Activated T-cell treated with anti-CD3 and anti-CD28 coated beads, Interleukin-2, amount 50 U/mL, for 1 hour (primary cell): ENCODE results near the gene DUSP12.
"Not testable (repeated sequence)": the region's sequence is repeated elsewhere in the genome, so short reads cannot be mapped to it uniquely, and the experiment has no call there.

Source experiments
- DNase-seq: peaks from one replicate; pipeline ENCODE4 v3.0.0-alpha.2; 2020

DUSP12 gene

GRCh38 chr1:161728376-161729226, 21.0 kb upstream of the DUSP12 start:
- no peak for DNase-seq

GRCh38 chr1:161730050-161730564, 19.5 kb upstream of the DUSP12 start:
- peak; percentile 29 for DNase-seq

GRCh38 chr1:161731241-161731640, 18.3 kb upstream of the DUSP12 start:
- no peak for DNase-seq

- no peak for DNase-seq
These were observed 17.4 kb upstream of the DUSP12 start for GRCh38 chr1:161731981-161732718.

- no peak for DNase-seq
These were observed 16.1 kb upstream of the DUSP12 start for GRCh38 chr1:161733526-161733925.

GRCh38 chr1:161735837-161736236, 13.7 kb upstream of the DUSP12 start:
- DNase-seq, result no peak

GRCh38 chr1:161736335-161736969, 13.1 kb upstream of the DUSP12 start:
- DNase-seq, result no peak

GRCh38 chr1:161737625-161738024, 12.0 kb upstream of the DUSP12 start:
- DNase-seq, result no peak

- DNase-seq, result peak; percentile 50
These were observed 10.8 kb upstream of the DUSP12 start for GRCh38 chr1:161738627-161739287.

- no peak for DNase-seq
These were observed 9.6 kb upstream of the DUSP12 start for GRCh38 chr1:161739865-161740566.

- no peak for DNase-seq
These were observed 8.7 kb upstream of the DUSP12 start for GRCh38 chr1:161740921-161741320.

- DNase-seq, result no peak
These were observed 6.4 kb upstream of the DUSP12 start for GRCh38 chr1:161743231-161743630.

- DNase-seq, result no peak
These were observed 1.8 kb upstream of the DUSP12 start for GRCh38 chr1:161747801-161748200.

- peak; percentile 38 for DNase-seq
These were observed 14.0 kb downstream of the DUSP12 start for GRCh38 chr1:161763522-161764098.

- DNase-seq, result peak; percentile 83
These were observed 16.8 kb downstream of the DUSP12 start, which contains the start of gene ATF6 for GRCh38 chr1:161766102-161766981. Gene ATF6, plus strand, starts transcription at chr1:161766320. Its CDS starts 41 bp downstream, at chr1:161766361.

- DNase-seq, result no peak
These were observed 18.9 kb downstream of the DUSP12 start for GRCh38 chr1:161768461-161768860.

GRCh38 chr1:161768986-161769672, 19.5 kb downstream of the DUSP12 start:
- no peak for DNase-seq

GRCh38 chr1:161769673-161770045, 20.1 kb downstream of the DUSP12 start:
- DNase-seq, result not testable (repeated sequence)

- DNase-seq, result no peak
These were observed 20.7 kb downstream of the DUSP12 start for GRCh38 chr1:161770250-161770649.

- DNase-seq, result no peak
These were observed 21.6 kb downstream of the DUSP12 start for GRCh38 chr1:161771161-161771560.
